ENCODE results near the gene DAB1.

GRCh38 chr1:57319791-57320190 lies 104.1 kb downstream of the DAB1 start:
- TF ChIP-seq EZH2 (IDR thresholded peaks at IDR 0.05; ENCODE audit: borderline replicate concordance, insufficient read depth, low read length, poor library complexity, severe bottlenecking) (no peak), CTCF (IDR thresholded peaks at IDR 0.05; ENCODE audit: poor library complexity, severe bottlenecking) (no peak), POLR2AphosphoS5 (IDR thresholded peaks at IDR 0.05) (no peak), MXI1 (conservative IDR thresholded peaks at IDR 0.05; ENCODE audit: poor library complexity, severe bottlenecking) (no peak), REST (IDR thresholded peaks at IDR 0.05; ENCODE audit: borderline replicate concordance) (no peak), EP300 (conservative IDR thresholded peaks at IDR 0.05; ENCODE audit: poor library complexity, severe bottlenecking) (no peak), TAF1 (IDR thresholded peaks at IDR 0.05; ENCODE audit: low read depth) (no peak), SMC3 (conservative IDR thresholded peaks at IDR 0.05; ENCODE audit: poor library complexity) (no peak)

All from neural cell (in vitro differentiated cells).